ENCODE results near the gene CDON. TPM values are rescaled to one million over a fixed set of nuclear protein-coding genes. Genes with fewer than 3 reads are reported as not detected.

Gene CDON
- total RNA-seq, 1 experiment from 2014 or later, result 0.91 TPM

GRCh38 chr11:126106594-126107328 lies 44.1 kb upstream of the CDON start:
- POLR2A ChIA-PET, result interaction anchor here (0.6 kb wide), 1 partner anchor 1341 kb away, joined by 4 read pairs; no protein-coding TSS in a partner anchor
- no peaks in the 10 kb centered on the region for H3K36me3 Mint-ChIP-seq (ENCODE audit: insufficient read depth, unreplicated experiment)
- BruUV-seq (replicated peaks), result no TSS peak
- H3K27ac Mint-ChIP-seq (ENCODE audit: low read depth, unreplicated experiment), result no peak overlapping the region
- no peak overlapping the region for H3K4me3 Mint-ChIP-seq (ENCODE audit: unreplicated experiment)
- intact Hi-C loops (cut with micrococcal nuclease), result no loop called here
- CTCF ChIA-PET, result interaction anchor here (0.7 to 1.0 kb wide), 2 partner anchors 39 to 188 kb away, joined by 3 to 5 read pairs; no protein-coding TSS in a partner anchor
- no peaks in the 10 kb centered on the region for H3K9me3 Mint-ChIP-seq (ENCODE audit: unreplicated experiment)
- peaks cover 18% of the 10 kb centered on the region for H3K27me3 Mint-ChIP-seq (ENCODE audit: insufficient read depth, unreplicated experiment)
- no peaks in the 10 kb centered on the region for H3K4me1 Mint-ChIP-seq (ENCODE audit: insufficient read depth, unreplicated experiment)
- TF ChIP-seq CTCF (IDR thresholded peaks at IDR 0.05; ENCODE audit: unreplicated experiment), result no peak
- no peak for DNase-seq (ENCODE audit: unreplicated experiment)

- Mint-ChIP-seq H3K4me1 (ENCODE audit: insufficient read depth, unreplicated experiment) (no peaks in the 10 kb centered on the region), H3K27ac (ENCODE audit: low read depth, unreplicated experiment) (no peak overlapping the region), H3K9me3 (ENCODE audit: unreplicated experiment) (no peaks in the 10 kb centered on the region), H3K36me3 (ENCODE audit: insufficient read depth, unreplicated experiment) (no peaks in the 10 kb centered on the region), H3K27me3 (ENCODE audit: insufficient read depth, unreplicated experiment) (peaks cover 18% of the 10 kb centered on the region), H3K4me3 (ENCODE audit: unreplicated experiment) (no peak overlapping the region)
- ChIA-PET CTCF (interaction anchor here (0.6 to 2.3 kb wide), 3 partner anchors 8 to 693 kb away, joined by 3 to 8 read pairs (median 5); no protein-coding TSS in a partner anchor), POLR2A (no interaction called here)
- intact Hi-C loops (cut with micrococcal nuclease), result no loop called here
- TF ChIP-seq CTCF (IDR thresholded peaks at IDR 0.05; ENCODE audit: unreplicated experiment), result no peak
- no TSS peak for BruUV-seq (replicated peaks)
- DNase-seq (ENCODE audit: unreplicated experiment), result no peak
Observed at GRCh38 chr11:126105748-126106080, 43.0 kb upstream of the CDON start.

GRCh38 chr11:126105022-126105747 lies 42.5 kb upstream of the CDON start:
- Mint-ChIP-seq H3K27me3 (ENCODE audit: insufficient read depth, unreplicated experiment) (peaks cover 18% of the 10 kb centered on the region), H3K9me3 (ENCODE audit: unreplicated experiment) (no peaks in the 10 kb centered on the region), H3K4me1 (ENCODE audit: insufficient read depth, unreplicated experiment) (no peaks in the 10 kb centered on the region), H3K36me3 (ENCODE audit: insufficient read depth, unreplicated experiment) (no peaks in the 10 kb centered on the region), H3K4me3 (ENCODE audit: unreplicated experiment) (no peak overlapping the region), H3K27ac (ENCODE audit: low read depth, unreplicated experiment) (no peak overlapping the region)
- ChIA-PET CTCF (interaction anchor here (0.6 to 2.3 kb wide), 3 partner anchors 8 to 89 kb away, joined by 3 to 8 read pairs (median 4); no protein-coding TSS in a partner anchor), POLR2A (no interaction called here)
- TF ChIP-seq CTCF (IDR thresholded peaks at IDR 0.05; ENCODE audit: unreplicated experiment), result no peak
- intact Hi-C loops (cut with micrococcal nuclease), result no loop called here
- no peak for DNase-seq (ENCODE audit: unreplicated experiment)
- BruUV-seq (replicated peaks), result no TSS peak

- BruUV-seq (replicated peaks), result no TSS peak
- Mint-ChIP-seq H3K27me3 (ENCODE audit: insufficient read depth, unreplicated experiment) (peaks cover 18% of the 10 kb centered on the region), H3K4me3 (ENCODE audit: unreplicated experiment) (no peak overlapping the region), H3K4me1 (ENCODE audit: insufficient read depth, unreplicated experiment) (no peaks in the 10 kb centered on the region), H3K9me3 (ENCODE audit: unreplicated experiment) (no peaks in the 10 kb centered on the region), H3K27ac (ENCODE audit: low read depth, unreplicated experiment) (no peak overlapping the region), H3K36me3 (ENCODE audit: insufficient read depth, unreplicated experiment) (no peaks in the 10 kb centered on the region)
- ChIA-PET POLR2A (no interaction called here), CTCF (interaction anchor here (0.6 to 2.3 kb wide), 3 partner anchors 8 to 90 kb away, joined by 3 to 8 read pairs (median 4); no protein-coding TSS in a partner anchor)
- intact Hi-C loops (cut with micrococcal nuclease), result no loop called here
- no peak for TF ChIP-seq CTCF (IDR thresholded peaks at IDR 0.05; ENCODE audit: unreplicated experiment)
- DNase-seq (ENCODE audit: unreplicated experiment), result no peak
Observed at GRCh38 chr11:126104420-126104819, 41.8 kb upstream of the CDON start.

Measured in MCF 10A (cell line).